ENCODE data around the gene ZIC5.

DNA sequence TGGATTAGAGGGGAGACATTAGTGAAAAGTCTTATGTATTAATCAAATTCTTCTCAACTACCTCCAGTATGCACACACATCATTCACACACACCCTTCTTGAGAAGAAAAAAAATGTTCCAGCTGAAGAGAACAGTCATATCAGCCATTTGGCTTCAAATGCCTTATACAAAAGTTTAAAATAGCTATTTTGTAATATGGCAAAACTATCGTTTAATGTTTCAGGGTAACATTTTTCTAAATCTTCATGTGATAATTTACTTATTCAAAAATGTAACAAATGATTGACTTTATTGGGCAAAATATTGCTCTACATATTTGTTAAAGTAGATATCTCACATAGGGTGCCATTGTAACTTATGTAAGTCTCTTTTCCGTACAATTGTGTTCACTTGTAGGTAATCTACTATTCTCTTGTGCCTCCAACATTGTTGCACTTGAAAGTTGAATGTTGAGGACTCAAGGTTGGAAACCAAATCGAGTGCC is 23.6 kb upstream of the ZIC5 start:
- TF ChIP-seq, protein P1, sequence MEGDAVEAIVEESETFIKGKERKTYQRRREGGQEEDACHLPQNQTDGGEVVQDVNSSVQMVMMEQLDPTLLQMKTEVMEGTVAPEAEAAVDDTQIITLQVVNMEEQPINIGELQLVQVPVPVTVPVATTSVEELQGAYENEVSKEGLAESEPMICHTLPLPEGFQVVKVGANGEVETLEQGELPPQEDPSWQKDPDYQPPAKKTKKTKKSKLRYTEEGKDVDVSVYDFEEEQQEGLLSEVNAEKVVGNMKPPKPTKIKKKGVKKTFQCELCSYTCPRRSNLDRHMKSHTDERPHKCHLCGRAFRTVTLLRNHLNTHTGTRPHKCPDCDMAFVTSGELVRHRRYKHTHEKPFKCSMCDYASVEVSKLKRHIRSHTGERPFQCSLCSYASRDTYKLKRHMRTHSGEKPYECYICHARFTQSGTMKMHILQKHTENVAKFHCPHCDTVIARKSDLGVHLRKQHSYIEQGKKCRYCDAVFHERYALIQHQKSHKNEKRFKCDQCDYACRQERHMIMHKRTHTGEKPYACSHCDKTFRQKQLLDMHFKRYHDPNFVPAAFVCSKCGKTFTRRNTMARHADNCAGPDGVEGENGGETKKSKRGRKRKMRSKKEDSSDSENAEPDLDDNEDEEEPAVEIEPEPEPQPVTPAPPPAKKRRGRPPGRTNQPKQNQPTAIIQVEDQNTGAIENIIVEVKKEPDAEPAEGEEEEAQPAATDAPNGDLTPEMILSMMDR (conservative IDR thresholded peaks at IDR 0.05; ENCODE audit: low read depth, low read length), result no peak
- peak; percentile 51 for TF ChIP-seq EZH2 (IDR thresholded peaks at IDR 0.05; ENCODE audit: low read length, unreplicated experiment)
